GM18873 (cell line): ENCODE results near the gene SLC8A1.

Experiments used
- ATAC-seq: cut with Tn5 transposase; IDR thresholded peaks from one replicate; pipeline ENCODE4 v1.9.1; 2021; ENCODE audit warnings: mild to moderate bottlenecking, moderate library complexity, moderate number of reproducible peaks; ENCODE audit not compliant: unreplicated experiment, low FRiP score

Gene SLC8A1

GRCh38 chr2:40127890-40128557, 323.9 kb downstream of the SLC8A1 start:
- ATAC-seq, result no peak

- no peak for ATAC-seq
These were observed 324.7 kb downstream of the SLC8A1 start for GRCh38 chr2:40127146-40127545.

GRCh38 chr2:40126006-40126405, 325.9 kb downstream of the SLC8A1 start:
- ATAC-seq, result no peak

- no peak for ATAC-seq
These were observed 328.1 kb downstream of the SLC8A1 start for GRCh38 chr2:40123746-40124145.

GRCh38 chr2:40123326-40123725, 328.6 kb downstream of the SLC8A1 start:
- ATAC-seq, result no peak

GRCh38 chr2:40120957-40121356, 330.9 kb downstream of the SLC8A1 start:
- no peak for ATAC-seq

- no peak for ATAC-seq
These were observed 331.9 kb downstream of the SLC8A1 start for GRCh38 chr2:40120026-40120425.

- no peak for ATAC-seq
These were observed 333.3 kb downstream of the SLC8A1 start for GRCh38 chr2:40118622-40119021.

GRCh38 chr2:40115894-40116293, 336.0 kb downstream of the SLC8A1 start:
- ATAC-seq, result no peak

GRCh38 chr2:40115348-40115747, 336.5 kb downstream of the SLC8A1 start:
- no peak for ATAC-seq

GRCh38 chr2:40113997-40114396, 337.9 kb downstream of the SLC8A1 start:
- ATAC-seq, result no peak

GRCh38 chr2:40113272-40113968, 338.5 kb downstream of the SLC8A1 start:
- no peak for ATAC-seq

- ATAC-seq, result no peak
These were observed 342.5 kb downstream of the SLC8A1 start for GRCh38 chr2:40109381-40109780.

- no peak for ATAC-seq
These were observed 343.0 kb downstream of the SLC8A1 start for GRCh38 chr2:40108851-40109250.

- ATAC-seq, result no peak
These were observed 345.8 kb downstream of the SLC8A1 start for GRCh38 chr2:40106061-40106460.

- no peak for ATAC-seq
These were observed 346.3 kb downstream of the SLC8A1 start for GRCh38 chr2:40105593-40105992.

GRCh38 chr2:40103590-40103989, 348.3 kb downstream of the SLC8A1 start:
- ATAC-seq, result no peak

- ATAC-seq, result no peak
These were observed 348.7 kb downstream of the SLC8A1 start for GRCh38 chr2:40103163-40103562.

GRCh38 chr2:40102447-40102846, 349.4 kb downstream of the SLC8A1 start:
- ATAC-seq, result no peak

- ATAC-seq, result peak; percentile 53
These were observed 350.7 kb downstream of the SLC8A1 start for GRCh38 chr2:40101131-40101575.

- ATAC-seq, result no peak
These were observed 351.2 kb downstream of the SLC8A1 start for GRCh38 chr2:40100676-40101075.
